ENCODE measurements around the gene LRRC9.

GRCh38 chr14:60093080-60093479, 173.1 kb downstream of the LRRC9 start:
- no peak for TF ChIP-seq CTCF (IDR thresholded peaks at IDR 0.05)
- no peak for TF ChIP-seq POLR2A (IDR thresholded peaks at IDR 0.05)

Data from heart left ventricle (tissue), 13 donors.